ENCODE data around the gene VMP1.
"Not testable (repeated sequence)": the region's sequence is repeated elsewhere in the genome, so short reads cannot be mapped to it uniquely, and the experiment has no call there.

Gene VMP1

DNA sequence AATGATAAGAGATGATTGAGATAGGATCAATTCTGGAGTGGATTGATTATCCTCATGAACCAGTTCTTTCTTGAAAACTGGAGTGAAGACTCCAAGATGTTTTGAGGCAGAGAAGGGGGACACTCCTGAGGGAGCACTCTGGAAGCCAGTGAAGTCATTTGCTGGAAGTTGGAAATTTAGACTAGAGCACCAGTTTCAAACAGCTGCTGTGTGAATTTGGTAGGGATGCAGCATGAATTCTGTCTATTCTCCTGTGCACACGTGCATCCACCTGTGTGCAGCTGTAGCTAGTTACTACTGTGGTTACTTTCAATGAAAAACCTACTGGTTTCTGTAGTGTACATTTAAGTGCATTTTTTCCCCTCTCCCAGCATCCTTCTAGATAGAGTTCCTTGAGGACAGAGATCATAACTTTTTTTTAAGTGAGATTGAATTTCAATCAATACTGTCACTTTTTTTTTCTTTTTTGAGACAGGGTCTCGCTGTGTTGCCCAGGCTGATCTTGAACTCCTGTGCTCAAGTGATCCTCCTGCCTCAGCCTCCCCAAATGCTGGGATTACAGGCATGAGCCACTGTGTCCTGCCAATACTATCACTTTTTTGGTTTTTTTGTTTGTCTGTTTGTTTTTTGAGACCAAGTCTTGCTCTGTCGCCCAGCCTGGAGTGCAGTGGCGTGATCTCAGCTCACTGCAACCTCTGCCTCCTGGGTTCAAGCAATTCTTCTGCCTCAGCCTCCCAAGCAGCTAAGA is 119.4 kb downstream of the VMP1 start:
- Mint-ChIP-seq H3K9me3 (no peaks in the 10 kb centered on the region), H3K27ac (peak overlapping the region; percentile 95 to 97), H3K27me3 (no peaks in the 10 kb centered on the region), H3K4me3 (peak overlapping the region; percentile 30 to 79), H3K4me1 (ENCODE audit: low read depth in 2 of 2) (peaks cover 34 to 50% of the 10 kb centered on the region in 2 donors), H3K36me3 (ENCODE audit: insufficient read depth) (peaks cover 16% of the 10 kb centered on the region)
- DNase-seq (no peak), ATAC-seq (replicated peaks) (no peak)

DNA sequence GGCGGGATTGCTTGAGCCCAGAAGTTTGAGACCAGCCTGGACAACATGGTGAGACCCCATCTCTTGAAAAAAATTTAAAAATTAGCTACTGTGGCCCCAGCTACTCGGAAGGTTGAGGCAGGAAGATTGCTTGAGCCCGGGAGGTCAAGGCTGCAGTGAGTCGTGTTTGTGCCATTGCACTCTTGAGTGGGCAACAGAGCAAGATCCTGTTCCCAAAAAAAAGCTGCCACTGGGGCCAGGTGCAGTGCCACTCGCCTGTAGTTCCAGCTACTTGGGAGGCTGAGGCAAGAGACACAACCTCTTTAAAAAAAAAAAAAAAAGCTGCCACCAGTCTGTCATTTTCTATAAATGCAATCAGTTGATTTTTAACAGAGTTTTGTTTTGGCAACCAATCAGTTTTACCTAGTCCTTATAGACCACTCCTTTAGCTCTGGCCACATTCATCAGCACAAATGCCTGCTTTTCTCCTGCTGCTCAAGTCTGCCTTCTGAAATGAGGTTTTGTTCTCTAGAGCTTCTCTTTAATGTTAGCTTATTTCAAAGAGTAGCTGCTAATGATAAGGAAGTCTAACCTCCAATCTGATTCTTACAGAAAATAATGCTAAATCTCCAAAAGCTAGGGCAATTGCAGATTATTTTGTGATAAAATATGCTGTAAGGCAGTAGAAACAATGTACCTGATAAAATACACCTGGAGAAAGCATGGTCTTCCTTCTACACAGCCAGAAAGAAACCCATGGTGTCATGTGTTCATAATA is 120.4 kb downstream of the VMP1 start:
- ATAC-seq (replicated peaks) (peak; percentile 23), DNase-seq (no peak)
- Mint-ChIP-seq H3K4me3 (peak overlapping the region; percentile 77 to 79), H3K27ac (peak overlapping the region; percentile 95 to 97), H3K27me3 (no peaks in the 10 kb centered on the region), H3K9me3 (no peaks in the 10 kb centered on the region), H3K36me3 (ENCODE audit: insufficient read depth) (peaks cover 13% of the 10 kb centered on the region), H3K4me1 (ENCODE audit: low read depth in 2 of 2) (peaks cover 34 to 50% of the 10 kb centered on the region in 2 donors)

DNA sequence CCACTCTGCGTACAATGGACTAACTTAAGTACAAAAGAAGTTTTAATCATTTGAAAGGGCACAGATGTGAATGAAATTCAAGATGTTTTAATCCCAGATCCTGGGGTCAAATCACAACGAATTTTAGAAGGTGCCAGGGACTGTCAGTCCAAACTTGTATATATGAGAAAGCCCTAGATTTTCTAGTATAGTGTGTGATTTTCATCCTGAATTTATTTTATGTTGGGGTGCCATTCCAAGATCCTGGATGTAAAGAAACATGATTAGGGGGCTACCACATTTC is 121.0 kb downstream of the VMP1 start:
- Mint-ChIP-seq H3K27ac (peak overlapping the region; percentile 95 to 97), H3K4me3 (peak overlapping the region; percentile 77 to 79), H3K9me3 (no peaks in the 10 kb centered on the region), H3K27me3 (no peaks in the 10 kb centered on the region), H3K36me3 (ENCODE audit: insufficient read depth) (peaks cover 10% of the 10 kb centered on the region), H3K4me1 (ENCODE audit: low read depth in 2 of 2) (peaks cover 34 to 54% of the 10 kb centered on the region in 2 donors)
- DNase-seq: no peak
- ATAC-seq (replicated peaks): no peak

DNA sequence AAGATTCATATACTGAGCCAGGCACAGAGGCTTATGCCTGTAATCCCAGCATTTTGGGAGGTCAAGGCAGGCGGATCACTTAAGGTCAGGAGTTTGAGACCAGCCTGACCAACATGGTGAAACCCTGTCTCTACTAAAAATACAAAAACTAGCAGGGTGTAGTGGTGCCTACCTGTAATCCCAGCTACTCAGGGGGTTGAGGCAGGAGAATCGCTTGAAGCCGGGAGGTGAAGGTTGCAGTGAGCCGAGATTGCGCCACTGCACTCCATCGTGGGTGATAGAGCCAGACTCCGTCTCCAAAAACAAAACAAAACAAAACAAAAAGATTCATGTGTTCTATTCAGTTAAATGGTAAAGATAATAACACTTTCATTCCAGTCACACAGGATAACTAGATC is 121.4 kb downstream of the VMP1 start:
- H3K9me3 Mint-ChIP-seq, DNase-seq, H3K27me3 Mint-ChIP-seq: not testable (repeated sequence)
- Mint-ChIP-seq H3K4me3 (peak overlapping the region; percentile 77 to 79), H3K27ac (peak overlapping the region; percentile 95 to 97), H3K4me1 (ENCODE audit: low read depth in 2 of 2) (peaks cover 34 to 54% of the 10 kb centered on the region in 2 donors), H3K36me3 (ENCODE audit: insufficient read depth) (peaks cover 13% of the 10 kb centered on the region)
- ATAC-seq (replicated peaks): peak; percentile 31

DNA sequence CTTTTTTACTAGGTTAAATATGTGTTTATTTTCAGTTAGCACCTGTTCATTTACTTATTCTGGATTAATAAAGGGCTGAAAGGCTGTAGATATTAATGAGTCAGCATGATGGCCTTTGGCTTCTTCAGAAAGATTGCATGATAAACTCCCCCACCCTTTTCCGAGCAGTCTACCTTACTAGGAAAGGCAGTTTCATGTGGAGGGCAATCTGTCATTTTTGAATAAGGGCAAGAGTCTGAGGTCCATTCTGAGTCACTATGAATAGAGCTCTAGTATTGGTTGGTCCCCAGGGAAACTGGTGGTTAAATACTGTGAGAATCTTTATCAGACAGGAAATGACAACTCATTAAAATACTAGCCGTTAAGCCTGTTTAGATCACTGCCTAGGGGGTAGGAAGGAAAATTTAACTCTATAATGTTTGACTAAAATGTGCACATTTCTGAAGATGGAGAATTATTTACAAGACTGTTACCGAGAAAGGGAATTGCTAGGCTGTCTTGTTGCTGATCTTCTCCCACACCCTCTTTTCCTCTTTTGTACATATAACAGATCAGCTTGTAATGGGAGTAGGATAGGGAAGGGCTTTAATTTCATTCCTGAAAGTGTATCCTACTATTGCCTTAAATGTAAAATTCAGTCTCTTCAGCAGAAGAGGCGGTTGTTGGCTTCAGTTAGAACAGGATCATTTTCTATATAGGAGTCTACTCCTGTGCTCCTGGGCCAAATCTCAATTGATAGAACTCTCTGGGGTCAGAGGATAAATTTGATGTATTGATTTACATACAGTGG is 122.0 kb downstream of the VMP1 start:
- Mint-ChIP-seq H3K4me3 (peak overlapping the region; percentile 77 to 79), H3K27me3 (no peaks in the 10 kb centered on the region), H3K4me1 (ENCODE audit: low read depth in 2 of 2) (peaks cover 34 to 54% of the 10 kb centered on the region in 2 donors), H3K9me3 (no peaks in the 10 kb centered on the region), H3K27ac (peak overlapping the region; percentile 95 to 97), H3K36me3 (ENCODE audit: insufficient read depth) (peaks cover 16% of the 10 kb centered on the region)
- DNase-seq: no peak
- ATAC-seq (replicated peaks): peak; percentile 88

DNA sequence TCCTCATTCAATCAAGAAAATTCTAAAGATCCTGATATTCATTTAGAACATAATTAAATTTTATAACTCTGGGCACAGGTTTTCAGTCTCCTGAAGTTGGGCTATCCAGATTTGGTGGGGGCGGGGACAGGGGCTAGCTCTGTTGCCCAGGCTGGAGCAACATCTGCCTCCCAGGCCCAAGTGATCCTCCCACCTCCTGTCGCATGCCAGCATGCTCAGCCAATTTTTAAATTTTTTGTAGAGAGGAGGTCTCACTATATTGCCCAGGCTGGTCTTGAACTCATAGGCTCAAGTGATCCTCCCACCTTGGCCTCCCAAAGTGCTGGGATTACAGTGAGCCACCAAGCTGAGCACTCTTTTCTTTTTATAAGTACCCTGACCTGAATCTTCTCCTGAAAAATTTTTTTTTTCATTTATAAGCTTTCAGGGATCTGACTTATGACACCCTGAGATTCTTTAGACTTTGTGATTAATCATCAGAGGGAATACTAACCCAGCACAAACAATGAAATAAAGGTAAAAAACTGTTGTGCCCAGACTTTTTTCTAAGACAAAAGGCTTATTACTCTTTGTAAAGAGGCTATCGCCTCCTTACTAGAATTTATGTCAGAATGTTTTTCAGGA is 122.7 kb downstream of the VMP1 start:
- peak overlapping the region; percentile 77 to 79 for H3K4me3 Mint-ChIP-seq
- no peak for ATAC-seq (replicated peaks)
- H3K27ac Mint-ChIP-seq: peak overlapping the region; percentile 95 to 97
- peaks cover 34 to 54% of the 10 kb centered on the region in 2 donors for H3K4me1 Mint-ChIP-seq (ENCODE audit: low read depth in 2 of 2)
- H3K36me3 Mint-ChIP-seq (ENCODE audit: insufficient read depth): peaks cover 16% of the 10 kb centered on the region
- no peaks in the 10 kb centered on the region for H3K27me3 Mint-ChIP-seq
- H3K9me3 Mint-ChIP-seq: no peaks in the 10 kb centered on the region
- no peak for DNase-seq

DNA sequence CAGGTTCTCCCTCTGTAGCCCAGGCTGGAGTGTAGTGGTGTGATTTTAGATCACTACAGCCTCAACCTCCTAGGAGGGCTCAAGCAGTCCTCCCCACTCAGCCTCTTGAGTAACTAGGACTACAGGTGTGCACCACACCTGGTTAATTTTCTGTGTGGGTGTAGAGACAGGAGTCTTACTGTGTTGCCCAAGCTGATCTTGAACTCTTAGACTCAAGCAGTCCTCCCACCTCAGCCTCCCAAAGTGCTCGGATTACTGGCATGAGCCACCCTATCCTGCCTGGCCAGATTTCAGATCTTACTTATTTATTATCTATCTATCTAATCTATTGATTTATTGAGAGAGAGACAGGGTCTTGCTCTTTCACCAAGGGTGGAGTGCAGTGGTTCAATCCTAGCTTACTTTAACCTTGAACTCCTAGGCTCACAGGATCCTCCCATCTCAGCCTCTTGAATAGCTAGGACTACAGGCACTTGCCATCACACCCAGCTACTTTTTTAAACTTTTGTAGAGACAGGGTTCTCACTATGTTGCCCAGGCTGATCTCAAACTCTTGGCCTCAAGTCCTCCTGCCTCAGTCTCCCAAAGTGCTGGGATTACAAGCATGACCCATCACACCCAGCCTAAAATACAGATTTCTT is 123.5 kb downstream of the VMP1 start:
- Mint-ChIP-seq H3K27me3 (no peaks in the 10 kb centered on the region), H3K36me3 (ENCODE audit: insufficient read depth) (peaks cover 16% of the 10 kb centered on the region), H3K9me3 (no peaks in the 10 kb centered on the region), H3K27ac (peak overlapping the region; percentile 95 to 97), H3K4me3 (no peak overlapping the region), H3K4me1 (ENCODE audit: low read depth in 2 of 2) (peaks cover 27 to 48% of the 10 kb centered on the region in 2 donors)
- ATAC-seq (replicated peaks): no peak
- no peak for DNase-seq

DNA sequence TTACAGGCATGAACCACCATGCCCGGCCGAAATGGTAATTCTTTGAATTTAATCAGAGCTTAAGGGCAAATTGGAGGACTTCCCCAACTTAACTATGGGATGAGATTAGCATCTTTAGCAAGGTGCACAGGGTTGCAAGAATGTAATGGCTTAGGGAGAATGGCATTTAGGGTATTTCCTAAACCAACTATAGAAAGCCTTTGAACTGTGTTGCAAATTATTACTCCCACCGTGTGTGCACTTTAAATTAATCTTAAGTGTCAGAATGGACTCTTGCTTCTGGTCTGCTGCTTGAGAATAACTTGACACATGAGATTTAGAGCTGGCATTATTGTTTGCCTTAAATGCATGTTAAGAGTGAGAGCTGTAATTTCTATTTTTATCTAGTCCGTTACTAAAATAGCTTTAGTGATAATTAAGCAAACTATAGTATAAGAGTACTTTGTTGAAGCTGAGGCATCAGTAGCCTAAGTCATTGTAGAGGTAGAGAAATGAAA is 125.5 kb downstream of the VMP1 start:
- Mint-ChIP-seq H3K27me3 (no peaks in the 10 kb centered on the region), H3K36me3 (ENCODE audit: insufficient read depth) (peaks cover 24% of the 10 kb centered on the region), H3K4me1 (ENCODE audit: low read depth in 2 of 2) (peaks cover 20 to 36% of the 10 kb centered on the region in 2 donors), H3K4me3 (no peak overlapping the region), H3K27ac (no peak overlapping the region), H3K9me3 (no peaks in the 10 kb centered on the region)
- ATAC-seq (replicated peaks) (no peak), DNase-seq (no peak)

DNA sequence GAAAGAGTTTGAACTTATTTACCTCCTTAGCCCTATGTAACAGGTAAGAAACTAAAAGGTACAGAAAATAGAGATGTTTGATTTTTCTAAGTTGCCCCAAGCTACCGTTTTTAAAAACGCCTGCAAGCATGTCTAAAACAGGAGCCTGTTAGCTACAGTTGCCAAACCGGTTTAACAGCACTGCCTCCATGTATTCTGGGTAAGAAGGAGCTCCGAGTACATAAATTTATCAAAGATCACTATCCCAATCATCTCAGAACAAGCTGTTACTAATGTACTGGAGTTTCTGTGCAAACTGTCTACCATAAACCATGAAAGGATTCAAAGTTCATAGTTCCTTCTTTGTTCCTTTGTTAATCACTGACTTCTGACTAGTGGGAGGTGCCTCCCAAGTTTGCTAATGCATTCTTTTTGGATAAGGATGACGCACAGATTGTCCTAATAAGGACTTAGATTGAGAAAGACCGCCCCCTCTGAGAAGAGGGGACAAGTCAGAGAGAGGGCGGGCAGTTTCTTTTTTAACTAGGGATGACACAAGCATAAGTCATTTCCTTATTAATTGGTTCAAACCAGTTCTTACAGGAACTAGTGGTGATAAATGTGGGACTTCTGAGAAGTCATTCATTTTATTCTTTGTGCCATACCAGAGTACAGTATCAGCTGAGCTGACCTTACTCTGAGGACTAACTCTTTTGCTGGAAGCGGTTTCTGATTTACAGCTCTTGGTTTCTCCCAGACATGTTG is 130.0 kb downstream of the VMP1 start:
- peaks cover 39 to 45% of the 10 kb centered on the region in 2 donors for H3K4me1 Mint-ChIP-seq (ENCODE audit: low read depth in 2 of 2)

DNA sequence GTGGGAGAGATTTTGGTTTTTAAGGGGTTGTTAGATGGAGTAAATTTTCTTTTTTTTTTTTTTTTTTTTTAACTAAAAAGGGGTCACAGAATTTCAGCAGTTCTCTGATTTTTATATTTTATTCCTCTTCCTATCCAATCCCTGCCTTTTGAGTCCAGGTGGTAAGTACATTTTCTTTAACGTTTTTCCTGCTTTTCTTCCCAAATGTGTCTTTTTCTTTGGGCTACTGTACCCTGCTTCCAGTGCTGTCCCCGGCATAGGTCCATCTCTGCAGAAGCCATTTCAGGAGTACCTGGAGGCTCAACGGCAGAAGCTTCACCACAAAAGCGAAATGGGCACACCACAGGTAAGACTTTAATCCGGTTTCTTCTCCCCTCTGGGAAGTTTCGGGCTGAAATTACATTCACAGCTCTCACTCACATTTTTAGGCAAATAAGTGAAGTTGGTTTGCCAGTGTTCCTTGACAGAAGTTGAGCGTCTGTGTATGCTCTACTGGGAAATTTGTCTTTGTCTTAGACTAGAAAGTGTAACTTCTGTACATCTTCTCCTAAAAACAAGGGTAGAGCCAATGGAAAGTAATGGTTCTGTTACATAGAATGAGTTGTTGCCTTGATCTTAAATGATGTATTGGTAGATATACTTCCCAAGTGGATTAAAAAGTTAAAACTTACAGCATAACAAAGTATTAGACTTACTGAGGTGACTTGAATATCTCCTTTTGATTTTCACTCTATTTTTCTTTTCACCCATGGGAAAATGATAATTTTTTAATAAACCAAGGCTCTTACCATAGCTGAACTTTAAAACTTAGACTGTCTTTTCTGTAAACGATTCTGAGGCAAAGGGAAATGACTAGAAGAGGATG is 130.8 kb downstream of the VMP1 start:
- H3K27ac Mint-ChIP-seq: peak overlapping the region; percentile 98 to 99
- no peaks in the 10 kb centered on the region for H3K27me3 Mint-ChIP-seq
- H3K4me1 Mint-ChIP-seq (ENCODE audit: low read depth in 2 of 2): peaks cover 45 to 47% of the 10 kb centered on the region in 2 donors
- ATAC-seq (replicated peaks) (no peak), DNase-seq (no peak)
- H3K4me3 Mint-ChIP-seq: peak overlapping the region; percentile 99 to 100
- peaks cover 66% of the 10 kb centered on the region for H3K36me3 Mint-ChIP-seq (ENCODE audit: insufficient read depth)
- H3K9me3 Mint-ChIP-seq: no peaks in the 10 kb centered on the region

More for the DNA sequence above, 130.0 kb downstream of the VMP1 start:
- ATAC-seq (replicated peaks) (peak; percentile 88), DNase-seq (peak; percentile 62 to 64 (median 63))
- H3K27me3 Mint-ChIP-seq: no peaks in the 10 kb centered on the region
- H3K9me3 Mint-ChIP-seq: no peaks in the 10 kb centered on the region
- H3K36me3 Mint-ChIP-seq (ENCODE audit: insufficient read depth): peaks cover 60% of the 10 kb centered on the region
- H3K4me3 Mint-ChIP-seq: peak overlapping the region; percentile 99 to 100
- H3K27ac Mint-ChIP-seq: peak overlapping the region; percentile 98 to 99

DNA sequence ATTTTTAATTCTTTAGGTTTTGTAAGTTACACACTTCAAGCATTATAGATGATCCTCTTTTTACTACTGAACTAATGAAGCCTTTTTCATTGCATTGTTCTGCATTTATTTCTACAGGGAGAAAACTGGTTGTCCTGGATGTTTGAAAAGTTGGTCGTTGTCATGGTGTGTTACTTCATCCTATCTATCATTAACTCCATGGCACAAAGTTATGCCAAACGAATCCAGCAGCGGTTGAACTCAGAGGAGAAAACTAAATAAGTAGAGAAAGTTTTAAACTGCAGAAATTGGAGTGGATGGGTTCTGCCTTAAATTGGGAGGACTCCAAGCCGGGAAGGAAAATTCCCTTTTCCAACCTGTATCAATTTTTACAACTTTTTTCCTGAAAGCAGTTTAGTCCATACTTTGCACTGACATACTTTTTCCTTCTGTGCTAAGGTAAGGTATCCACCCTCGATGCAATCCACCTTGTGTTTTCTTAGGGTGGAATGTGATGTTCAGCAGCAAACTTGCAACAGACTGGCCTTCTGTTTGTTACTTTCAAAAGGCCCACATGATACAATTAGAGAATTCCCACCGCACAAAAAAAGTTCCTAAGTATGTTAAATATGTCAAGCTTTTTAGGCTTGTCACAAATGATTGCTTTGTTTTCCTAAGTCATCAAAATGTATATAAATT is 132.3 kb downstream of the VMP1 start:
- Mint-ChIP-seq H3K4me1 (ENCODE audit: low read depth in 2 of 2) (peaks cover 50% of the 10 kb centered on the region in 2 donors), H3K36me3 (ENCODE audit: insufficient read depth) (peaks cover 68% of the 10 kb centered on the region), H3K4me3 (peak overlapping the region; percentile 99 to 100), H3K9me3 (no peaks in the 10 kb centered on the region), H3K27ac (peak overlapping the region; percentile 98 to 99), H3K27me3 (no peaks in the 10 kb centered on the region)
- DNase-seq: no peak
- ATAC-seq (replicated peaks): no peak

Data from effector memory CD8-positive, alpha-beta T cell (primary cell).